Stimulated activated CD8-positive, alpha-beta memory T cell treated with anti-CD3 and anti-CD28 coated beads, Interleukin-7, amount 100 ng/mL, for 24 hours (primary cell): ENCODE data around the gene SLC22A31.
A peak's percentile ranks its signal among the peaks of the same experiment; 100 is the strongest.
"Not testable (repeated sequence)": the region's sequence is repeated elsewhere in the genome, so short reads cannot be mapped to it uniquely, and the experiment has no call there.

ENCODE experiments used
- DNase-seq: peaks from one replicate; pipeline ENCODE4 v3.0.0-alpha.2; 2020; ENCODE audit warnings: low read depth

The SLC22A31 gene

DNA sequence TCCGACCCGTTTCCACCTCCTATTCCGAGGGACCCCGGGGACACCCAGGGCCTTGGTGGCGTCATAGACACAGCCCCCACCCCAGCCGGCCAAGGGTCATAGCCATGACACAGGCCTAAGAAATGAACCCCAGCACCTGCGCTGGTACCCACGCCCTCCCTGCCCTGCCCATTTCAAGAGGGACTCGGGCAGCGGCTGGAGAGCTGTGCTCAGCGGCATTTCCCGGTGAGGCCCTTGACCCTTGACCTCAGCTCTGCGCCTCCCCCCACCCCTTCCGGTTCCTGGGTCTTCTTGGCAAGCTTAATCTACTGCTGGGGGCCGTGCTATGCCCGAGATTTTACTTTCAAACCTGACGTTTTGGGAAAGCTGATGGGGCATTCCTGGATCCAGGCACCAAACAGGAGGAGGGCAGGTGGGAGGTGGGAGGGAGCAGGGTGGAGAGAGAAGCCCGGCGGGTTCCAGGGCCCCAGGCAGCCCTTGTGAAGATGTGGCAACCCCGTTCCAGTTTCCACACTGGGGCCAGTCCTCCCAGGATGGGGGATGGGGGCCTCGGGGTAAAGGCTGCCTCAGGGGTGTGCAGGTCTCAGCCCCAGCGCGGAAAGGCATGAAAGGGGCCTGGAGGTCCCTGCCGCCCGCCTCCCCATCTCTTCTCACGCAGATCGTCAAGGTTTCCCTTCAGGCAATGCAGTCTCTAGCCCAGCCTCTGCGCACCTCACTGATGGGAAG, at the start of gene SLC22A31:
Gene SLC22A31, minus strand, starts transcription at position 414 of the 726 bp plus-strand sequence. Its CDS starts 36 bp downstream, at position 378.
- DNase-seq = no peak

GRCh38 chr16:89248196-89248982, 48.1 kb upstream of the SLC22A31 start:
- no peak for DNase-seq

DNA sequence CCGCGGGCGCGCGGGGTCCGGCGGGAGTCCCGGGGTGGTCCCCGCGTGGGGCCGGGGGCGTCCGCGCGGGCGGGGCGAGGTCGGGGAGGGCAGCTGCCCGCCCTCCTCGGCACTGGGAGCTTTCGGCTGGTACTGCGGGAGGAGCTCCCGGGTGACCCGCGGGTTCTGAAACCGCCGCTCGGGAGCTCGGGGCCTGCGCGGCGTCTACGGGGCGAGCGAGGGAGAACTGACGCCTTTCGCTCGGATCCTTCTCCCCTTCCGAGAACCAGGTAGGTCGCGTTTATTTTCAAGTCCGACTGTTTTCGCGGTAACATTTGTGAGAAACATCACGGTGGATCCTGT, 47.4 kb upstream of the SLC22A31 start:
- not testable (repeated sequence) for DNase-seq

- peak; percentile 97 for DNase-seq
Measured at GRCh38 chr16:89246903-89247733, 46.8 kb upstream of the SLC22A31 start.

- DNase-seq = no peak
Measured at GRCh38 chr16:89246383-89246902, 46.1 kb upstream of the SLC22A31 start.

DNA sequence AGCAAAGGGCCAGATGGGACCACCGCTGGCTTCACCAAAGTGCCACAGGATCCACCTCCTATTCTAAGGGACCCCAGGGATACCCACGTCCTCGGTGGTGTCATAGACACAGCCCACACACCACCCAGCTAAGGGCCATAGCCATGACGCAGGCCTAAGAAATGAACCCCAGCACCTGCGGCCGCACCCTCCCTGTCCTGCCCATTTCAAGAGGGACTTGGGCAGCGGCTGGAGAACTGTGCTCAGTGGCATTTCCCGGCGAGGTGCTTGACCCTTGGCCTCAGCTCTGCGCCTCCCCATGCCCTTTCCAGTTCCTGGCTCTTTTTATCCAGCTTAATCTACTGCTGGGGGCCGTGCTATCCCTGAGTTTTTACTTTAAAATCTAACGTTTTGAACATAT, 44.4 kb upstream of the SLC22A31 start:
- DNase-seq = no peak

GRCh38 chr16:89244264-89244663, 43.9 kb upstream of the SLC22A31 start:
- not testable (repeated sequence) for DNase-seq

- DNase-seq = no peak
Measured at GRCh38 chr16:89243664-89244063, 43.3 kb upstream of the SLC22A31 start.

DNA sequence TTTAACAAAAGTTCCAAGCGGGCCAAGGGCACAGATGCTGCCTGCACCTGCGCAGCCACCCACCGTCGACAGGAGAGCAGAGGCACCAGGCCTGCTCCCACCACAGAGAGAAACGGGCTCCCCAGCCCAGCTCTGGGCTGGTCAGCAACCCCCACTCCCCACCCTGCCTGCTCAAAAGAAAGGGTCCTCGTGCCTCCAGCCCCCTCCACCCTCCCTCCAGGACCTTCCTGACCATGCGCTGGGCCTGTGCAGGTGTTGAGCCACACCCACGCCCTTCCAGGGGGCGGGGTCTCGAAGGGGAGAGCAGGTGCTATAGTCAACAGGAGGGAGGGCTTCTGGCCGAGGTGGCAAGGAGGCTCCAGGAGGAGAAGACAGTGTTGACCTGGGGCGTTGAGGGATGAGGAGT, 42.5 kb upstream of the SLC22A31 start:
- no peak for DNase-seq

DNA sequence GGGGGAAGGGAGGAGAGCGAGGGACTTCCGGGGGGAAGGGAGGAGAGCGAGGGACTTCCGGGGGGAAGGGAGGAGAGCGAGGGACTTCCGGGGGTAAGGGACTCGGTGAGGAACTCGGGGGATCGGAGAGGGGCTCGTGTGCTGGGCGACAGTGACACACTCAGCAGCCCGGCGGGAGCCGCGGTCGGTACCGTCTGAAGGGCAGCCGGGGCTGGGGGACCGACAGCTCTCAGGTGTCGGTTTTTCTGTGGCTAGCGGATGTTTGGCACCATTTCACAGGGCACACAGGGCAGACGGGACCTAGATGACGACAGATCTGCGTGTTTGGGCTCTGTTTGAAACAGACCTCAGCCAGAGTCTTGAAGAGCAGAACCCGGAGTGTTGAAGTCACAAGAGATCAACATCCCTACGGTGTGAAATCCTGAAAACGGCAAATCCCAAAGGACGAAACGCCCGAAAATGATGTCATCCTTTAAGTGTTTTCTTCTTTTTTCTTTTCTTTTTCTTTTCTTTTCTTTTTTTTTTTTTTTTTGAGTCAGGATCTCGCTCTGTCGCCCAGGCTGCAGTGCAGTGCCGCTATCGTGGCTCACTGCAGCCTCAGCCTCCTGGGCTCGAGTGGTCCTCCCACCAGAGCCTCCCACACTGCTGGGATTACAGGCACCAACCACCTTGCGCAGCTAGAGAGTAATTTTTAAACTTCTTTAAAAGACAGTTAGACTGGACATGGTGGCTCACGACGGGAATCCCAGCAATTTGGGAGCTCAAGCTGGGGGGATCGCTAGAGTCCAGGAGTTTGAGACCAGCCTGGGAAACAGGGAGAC, 41.1 kb upstream of the SLC22A31 start:
- peak; percentile 42 for DNase-seq

- no peak for DNase-seq
Measured at GRCh38 chr16:89237733-89238132, 37.4 kb upstream of the SLC22A31 start.

GRCh38 chr16:89233678-89234490, 33.5 kb upstream of the SLC22A31 start:
- no peak for DNase-seq

- no peak for DNase-seq
Measured at GRCh38 chr16:89232107-89232506, 31.8 kb upstream of the SLC22A31 start.

GRCh38 chr16:89230255-89230654, 29.9 kb upstream of the SLC22A31 start:
- no peak for DNase-seq

DNA sequence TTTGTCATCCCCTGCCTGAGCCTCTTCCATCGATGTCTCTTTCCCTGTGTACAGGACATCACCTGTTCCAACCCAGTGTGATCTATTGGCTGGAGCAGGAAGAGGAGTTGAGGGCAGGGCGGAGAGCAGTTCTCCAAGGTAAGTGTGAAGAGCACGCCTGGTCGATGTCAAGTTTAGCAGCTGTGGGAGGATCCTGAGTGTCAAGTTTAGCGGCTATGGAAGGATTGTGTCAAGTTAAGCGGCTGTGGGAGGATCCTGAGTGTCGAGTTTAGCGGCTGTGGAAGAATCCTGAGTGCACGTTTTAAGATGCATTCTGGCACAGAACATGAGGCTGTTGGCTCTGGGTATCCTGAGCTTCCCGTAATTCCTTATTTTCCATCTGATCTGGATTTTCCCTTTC, 24.3 kb upstream of the SLC22A31 start:
- DNase-seq = no peak

GRCh38 chr16:89222931-89223330, 22.6 kb upstream of the SLC22A31 start:
- DNase-seq = no peak

DNA sequence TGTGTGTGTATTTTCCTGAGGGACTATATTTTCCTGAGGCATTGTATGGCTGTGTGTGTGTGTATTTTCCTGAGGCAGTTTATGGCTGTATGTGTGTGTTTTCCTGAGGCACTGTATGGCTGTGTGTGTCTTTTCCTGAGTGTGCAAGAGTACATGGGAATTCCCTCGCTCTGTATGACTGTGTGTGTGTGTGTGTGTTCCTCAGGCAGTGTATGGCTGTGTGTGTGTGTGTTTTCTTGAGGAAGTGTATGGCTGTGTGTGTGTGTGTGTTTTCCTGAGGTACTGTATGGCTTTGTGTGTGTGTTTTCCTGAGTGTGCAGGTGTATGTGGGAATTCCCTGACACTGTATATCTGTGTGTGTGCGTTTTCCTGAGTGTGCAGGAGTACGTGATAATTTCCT, 21.3 kb upstream of the SLC22A31 start:
- DNase-seq = no peak

GRCh38 chr16:89219365-89219764, 19.0 kb upstream of the SLC22A31 start:
- DNase-seq = no peak

GRCh38 chr16:89217388-89218191, 17.3 kb upstream of the SLC22A31 start, which contains the start of gene ZNF778:
Gene ZNF778, plus strand, starts transcription at chr16:89217703. Its CDS starts 3,425 bp downstream, at chr16:89221128.
- DNase-seq = peak; percentile 53

GRCh38 chr16:89217138-89217387, 16.7 kb upstream of the SLC22A31 start:
- DNase-seq = no peak
